ENCODE measurements around the gene KIZ.

Gene KIZ

GRCh38 chr20:21234324-21234723 lies 108.4 kb downstream of the KIZ start:
- TF ChIP-seq SIN3A (IDR thresholded peaks at IDR 0.05; ENCODE audit: borderline replicate concordance, insufficient read depth, low read length): no peak
- TF ChIP-seq, protein P1, sequence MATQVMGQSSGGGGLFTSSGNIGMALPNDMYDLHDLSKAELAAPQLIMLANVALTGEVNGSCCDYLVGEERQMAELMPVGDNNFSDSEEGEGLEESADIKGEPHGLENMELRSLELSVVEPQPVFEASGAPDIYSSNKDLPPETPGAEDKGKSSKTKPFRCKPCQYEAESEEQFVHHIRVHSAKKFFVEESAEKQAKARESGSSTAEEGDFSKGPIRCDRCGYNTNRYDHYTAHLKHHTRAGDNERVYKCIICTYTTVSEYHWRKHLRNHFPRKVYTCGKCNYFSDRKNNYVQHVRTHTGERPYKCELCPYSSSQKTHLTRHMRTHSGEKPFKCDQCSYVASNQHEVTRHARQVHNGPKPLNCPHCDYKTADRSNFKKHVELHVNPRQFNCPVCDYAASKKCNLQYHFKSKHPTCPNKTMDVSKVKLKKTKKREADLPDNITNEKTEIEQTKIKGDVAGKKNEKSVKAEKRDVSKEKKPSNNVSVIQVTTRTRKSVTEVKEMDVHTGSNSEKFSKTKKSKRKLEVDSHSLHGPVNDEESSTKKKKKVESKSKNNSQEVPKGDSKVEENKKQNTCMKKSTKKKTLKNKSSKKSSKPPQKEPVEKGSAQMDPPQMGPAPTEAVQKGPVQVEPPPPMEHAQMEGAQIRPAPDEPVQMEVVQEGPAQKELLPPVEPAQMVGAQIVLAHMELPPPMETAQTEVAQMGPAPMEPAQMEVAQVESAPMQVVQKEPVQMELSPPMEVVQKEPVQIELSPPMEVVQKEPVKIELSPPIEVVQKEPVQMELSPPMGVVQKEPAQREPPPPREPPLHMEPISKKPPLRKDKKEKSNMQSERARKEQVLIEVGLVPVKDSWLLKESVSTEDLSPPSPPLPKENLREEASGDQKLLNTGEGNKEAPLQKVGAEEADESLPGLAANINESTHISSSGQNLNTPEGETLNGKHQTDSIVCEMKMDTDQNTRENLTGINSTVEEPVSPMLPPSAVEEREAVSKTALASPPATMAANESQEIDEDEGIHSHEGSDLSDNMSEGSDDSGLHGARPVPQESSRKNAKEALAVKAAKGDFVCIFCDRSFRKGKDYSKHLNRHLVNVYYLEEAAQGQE (IDR thresholded peaks at IDR 0.05; ENCODE audit: insufficient read depth in 1 of 2, low read depth in 2 of 2, low read length in 2 of 2): no peak
- no peak for TF ChIP-seq TAF1 (IDR thresholded peaks at IDR 0.05; ENCODE audit: borderline replicate concordance, insufficient read depth, low read length)
- TF ChIP-seq POLR2AphosphoS5 (IDR thresholded peaks at IDR 0.05; ENCODE audit: low read depth, low read length): no peak
- TF ChIP-seq FOXP2 (optimal IDR thresholded peaks at IDR 0.05; ENCODE audit: borderline replicate concordance, extremely low read depth, extremely low read length, insufficient read depth): no peak

DNA sequence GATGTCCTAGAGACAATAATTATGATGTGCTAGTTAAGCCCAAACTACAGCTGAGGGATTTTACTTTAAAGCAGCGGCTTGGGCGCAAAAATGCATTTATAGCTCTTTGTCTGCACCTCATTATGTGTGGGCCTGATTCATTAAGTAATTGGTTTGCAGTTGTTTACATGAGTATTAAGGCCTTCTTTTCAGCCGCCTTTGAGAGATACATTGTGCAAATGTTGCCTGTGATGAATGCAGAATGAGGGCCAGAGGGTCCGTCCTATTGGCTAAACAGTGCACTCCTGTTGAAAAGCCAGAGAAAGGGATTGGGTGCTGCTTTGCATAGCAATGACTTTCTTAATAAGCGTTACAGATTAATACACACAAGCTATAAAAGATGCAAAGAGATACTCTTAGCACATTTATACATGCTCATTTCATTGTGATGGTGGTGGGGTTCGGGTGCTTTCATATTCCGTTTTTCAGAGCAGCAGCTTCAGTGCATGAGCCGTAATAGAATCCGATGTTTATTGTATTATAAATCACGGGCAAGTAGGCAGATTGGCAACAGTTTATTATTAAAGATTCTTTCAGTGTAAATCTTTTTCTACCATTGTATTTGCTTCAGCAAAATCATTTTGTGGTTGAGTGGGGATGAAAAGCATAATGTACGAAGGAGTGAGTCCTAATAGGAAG lies 109.1 kb downstream of the KIZ start:
- no peak for TF ChIP-seq SIN3A (IDR thresholded peaks at IDR 0.05; ENCODE audit: borderline replicate concordance, insufficient read depth, low read length)
- TF ChIP-seq FOXP2 (optimal IDR thresholded peaks at IDR 0.05; ENCODE audit: borderline replicate concordance, extremely low read depth, extremely low read length, insufficient read depth): no peak
- TF ChIP-seq, protein P1 (IDR thresholded peaks at IDR 0.05; ENCODE audit: insufficient read depth in 1 of 2, low read depth in 2 of 2, low read length in 2 of 2): no peak
- TF ChIP-seq TAF1 (IDR thresholded peaks at IDR 0.05; ENCODE audit: borderline replicate concordance, insufficient read depth, low read length): no peak
- no peak for TF ChIP-seq POLR2AphosphoS5 (IDR thresholded peaks at IDR 0.05; ENCODE audit: low read depth, low read length)

GRCh38 chr20:21235484-21236445 lies 109.9 kb downstream of the KIZ start:
- TF ChIP-seq, protein P1 (IDR thresholded peaks at IDR 0.05; ENCODE audit: insufficient read depth in 1 of 2, low read depth in 2 of 2, low read length in 2 of 2): no peak
- TF ChIP-seq FOXP2 (optimal IDR thresholded peaks at IDR 0.05; ENCODE audit: borderline replicate concordance, extremely low read depth, extremely low read length, insufficient read depth): no peak
- TF ChIP-seq POLR2AphosphoS5 (IDR thresholded peaks at IDR 0.05; ENCODE audit: low read depth, low read length): no peak
- TF ChIP-seq SIN3A (IDR thresholded peaks at IDR 0.05; ENCODE audit: borderline replicate concordance, insufficient read depth, low read length): no peak
- TF ChIP-seq TAF1 (IDR thresholded peaks at IDR 0.05; ENCODE audit: borderline replicate concordance, insufficient read depth, low read length): no peak

DNA sequence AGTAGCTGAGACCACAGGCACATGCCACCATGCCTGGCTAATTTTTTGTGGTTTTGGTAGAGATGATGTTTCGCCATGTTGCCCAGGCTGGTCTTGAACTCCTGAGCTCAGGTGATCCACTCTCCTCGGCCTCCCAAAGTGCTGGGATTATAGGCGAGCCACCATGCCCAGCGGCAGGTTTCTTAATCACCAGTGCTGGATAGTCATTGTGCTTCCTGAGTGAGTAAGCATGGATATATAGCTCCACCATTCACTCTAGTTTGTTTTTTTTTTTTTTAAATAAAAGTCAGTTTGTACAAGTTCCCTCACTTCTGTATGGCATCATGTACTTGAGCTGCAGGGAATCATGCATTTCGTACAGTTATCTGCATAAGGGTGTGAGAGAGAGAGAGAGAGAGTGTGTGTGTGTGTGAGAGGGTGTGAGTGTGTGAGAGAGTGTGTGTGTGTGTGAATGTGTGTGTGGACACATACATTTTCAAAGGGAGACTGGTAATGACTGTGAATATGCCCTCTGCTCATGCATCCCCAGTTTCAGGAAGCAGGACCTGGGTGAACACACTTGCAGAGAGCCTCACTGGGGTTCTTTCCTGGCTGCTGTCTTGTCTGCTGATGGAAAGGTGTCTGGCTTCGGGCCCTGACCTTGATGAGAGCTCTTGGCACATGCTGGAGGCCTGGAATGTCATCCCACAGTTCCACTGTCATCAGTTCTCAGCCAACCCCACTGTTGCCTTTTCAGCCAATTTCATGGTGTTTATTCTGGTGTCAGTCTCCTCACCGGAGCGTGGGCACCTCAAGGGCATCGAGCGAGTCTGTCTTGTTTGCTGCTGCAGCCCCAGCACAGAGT lies 112.3 kb downstream of the KIZ start:
- TF ChIP-seq SIN3A (IDR thresholded peaks at IDR 0.05; ENCODE audit: borderline replicate concordance, insufficient read depth, low read length) (no peak), FOXP2 (optimal IDR thresholded peaks at IDR 0.05; ENCODE audit: borderline replicate concordance, extremely low read depth, extremely low read length, insufficient read depth) (no peak), TAF1 (IDR thresholded peaks at IDR 0.05; ENCODE audit: borderline replicate concordance, insufficient read depth, low read length) (no peak), POLR2AphosphoS5 (IDR thresholded peaks at IDR 0.05; ENCODE audit: low read depth, low read length) (no peak)
- TF ChIP-seq, protein P1 (IDR thresholded peaks at IDR 0.05; ENCODE audit: insufficient read depth in 1 of 2, low read depth in 2 of 2, low read length in 2 of 2): no peak

All from PFSK-1 (cell line).